ENCODE results near the gene ARHGEF40. TPM values are rescaled to one million over a fixed set of nuclear protein-coding genes. Genes with fewer than 3 reads are reported as not detected.

The ARHGEF40 gene
- total RNA-seq, 1 donor from 2014 or later: not detected

DNA sequence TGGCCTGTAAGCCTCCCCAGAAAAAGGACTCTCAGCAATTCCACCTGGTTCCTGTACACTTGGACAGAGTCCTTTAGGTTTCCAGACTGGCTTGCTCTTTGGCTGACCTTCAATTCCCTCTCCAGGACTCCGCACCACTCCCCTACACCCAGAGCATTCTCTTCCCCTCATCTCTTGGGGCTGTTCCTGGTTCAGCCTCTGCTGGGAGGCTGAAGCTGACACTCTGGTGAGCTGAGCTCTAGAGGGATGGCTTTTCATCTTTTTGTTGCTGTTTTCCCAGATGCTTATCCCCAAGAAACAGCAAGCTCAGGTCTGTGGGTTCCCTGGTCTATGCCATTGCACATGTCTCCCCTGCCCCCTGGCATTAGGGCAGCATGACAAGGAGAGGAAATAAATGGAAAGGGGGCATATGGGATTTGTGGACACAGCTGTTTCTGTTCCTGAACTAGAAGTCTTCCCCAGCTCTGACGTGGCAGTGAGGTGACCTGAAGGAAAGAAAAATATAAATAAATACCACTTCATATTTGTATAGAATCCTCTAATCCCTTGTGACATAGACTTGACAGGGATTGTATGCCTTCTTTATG is 26.6 kb upstream of the ARHGEF40 start:
- H3K36me3 Mint-ChIP-seq (ENCODE audit: low read depth): no peaks in the 10 kb centered on the region
- no peak overlapping the region for H3K4me3 Mint-ChIP-seq
- intact Hi-C loops (cut with micrococcal nuclease): no loop called here
- no peak overlapping the region for H3K27ac Mint-ChIP-seq
- peaks cover 18% of the 10 kb centered on the region for H3K27me3 Mint-ChIP-seq (ENCODE audit: insufficient read depth)
- H3K4me1 Mint-ChIP-seq (ENCODE audit: low read depth): no peaks in the 10 kb centered on the region
- DNase-seq (ENCODE audit: low spot score): no peak
- H3K9me3 Mint-ChIP-seq: no peaks in the 10 kb centered on the region

DNA sequence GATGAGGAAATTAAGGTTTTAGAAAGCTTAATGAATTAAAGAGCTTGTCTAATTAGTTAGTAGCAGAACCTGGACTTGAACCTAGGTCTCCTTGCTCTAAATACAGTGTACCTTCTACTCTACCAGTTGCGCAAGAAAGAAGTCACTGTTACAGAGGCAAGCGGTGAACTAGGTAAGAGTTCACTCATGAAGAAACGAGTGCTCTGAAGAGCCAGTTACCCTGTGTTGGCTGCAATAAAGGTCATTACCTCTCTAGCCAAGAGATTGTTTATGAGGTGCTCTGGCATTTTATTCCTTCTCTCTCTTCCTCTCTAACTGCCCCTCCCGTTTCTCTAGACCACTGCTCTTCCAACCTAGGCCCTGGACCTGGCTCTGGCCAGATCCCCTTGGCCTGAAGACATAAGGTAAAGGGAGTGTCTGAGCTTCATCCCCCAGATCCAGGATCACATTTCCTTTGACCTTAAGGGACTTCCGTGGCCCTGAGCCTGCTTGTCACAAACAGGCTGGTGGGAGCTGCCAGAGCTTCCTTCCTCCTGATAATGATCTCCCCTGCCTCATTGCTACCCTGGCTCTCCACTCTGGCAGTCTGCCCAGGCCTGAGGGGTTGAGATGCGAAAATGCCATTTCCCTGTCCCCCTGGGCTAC is 26.0 kb upstream of the ARHGEF40 start:
- Mint-ChIP-seq H3K9me3 (no peaks in the 10 kb centered on the region), H3K4me3 (no peak overlapping the region), H3K27me3 (ENCODE audit: insufficient read depth) (peaks cover 19% of the 10 kb centered on the region), H3K36me3 (ENCODE audit: low read depth) (no peaks in the 10 kb centered on the region), H3K27ac (no peak overlapping the region), H3K4me1 (ENCODE audit: low read depth) (no peaks in the 10 kb centered on the region)
- intact Hi-C loops (cut with micrococcal nuclease): no loop called here
- DNase-seq (ENCODE audit: low spot score): no peak

- no peaks in the 10 kb centered on the region for H3K9me3 Mint-ChIP-seq
- intact Hi-C loops (cut with micrococcal nuclease): no loop called here
- H3K36me3 Mint-ChIP-seq (ENCODE audit: low read depth): no peaks in the 10 kb centered on the region
Measured at GRCh38 chr14:21047378-21047781, 22.7 kb upstream of the ARHGEF40 start.

GRCh38 chr14:21048638-21049037 is 21.5 kb upstream of the ARHGEF40 start:
- no peak for DNase-seq (ENCODE audit: low spot score)
- H3K36me3 Mint-ChIP-seq (ENCODE audit: low read depth): no peaks in the 10 kb centered on the region
- H3K4me1 Mint-ChIP-seq (ENCODE audit: low read depth): no peaks in the 10 kb centered on the region
- H3K9me3 Mint-ChIP-seq: no peaks in the 10 kb centered on the region
- no peak overlapping the region for H3K27ac Mint-ChIP-seq
- H3K4me3 Mint-ChIP-seq: no peak overlapping the region
- intact Hi-C loops (cut with micrococcal nuclease): no loop called here
- peaks cover 27% of the 10 kb centered on the region for H3K27me3 Mint-ChIP-seq (ENCODE audit: insufficient read depth)

More at GRCh38 chr14:21047378-21047781, 22.7 kb upstream of the ARHGEF40 start:
- Mint-ChIP-seq H3K4me3 (no peak overlapping the region), H3K27ac (no peak overlapping the region), H3K4me1 (ENCODE audit: low read depth) (no peaks in the 10 kb centered on the region), H3K27me3 (ENCODE audit: insufficient read depth) (peaks cover 26% of the 10 kb centered on the region)
- DNase-seq (ENCODE audit: low spot score): no peak

DNA sequence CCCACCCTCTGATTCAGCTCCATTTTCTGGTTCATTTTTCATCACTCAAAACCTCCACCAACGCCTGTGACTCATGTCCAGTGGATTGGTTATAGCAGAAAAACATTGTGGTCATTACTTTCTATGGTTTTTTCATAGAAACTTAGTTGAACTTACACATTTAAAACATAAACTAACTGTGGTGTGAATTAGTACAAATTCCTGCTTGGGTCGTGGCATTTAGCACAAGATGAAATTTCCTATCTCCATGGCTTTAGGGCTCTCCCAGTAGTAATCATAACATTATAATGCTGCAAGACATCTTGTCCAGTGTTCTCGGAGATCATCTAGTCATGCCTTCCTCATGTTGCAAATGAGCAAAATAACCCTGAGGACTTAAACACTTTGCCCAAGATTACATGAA is 20.8 kb upstream of the ARHGEF40 start:
- no peak for DNase-seq (ENCODE audit: low spot score)
- Mint-ChIP-seq H3K4me1 (ENCODE audit: low read depth) (no peaks in the 10 kb centered on the region), H3K27ac (no peak overlapping the region), H3K9me3 (no peaks in the 10 kb centered on the region), H3K36me3 (ENCODE audit: low read depth) (no peaks in the 10 kb centered on the region), H3K4me3 (no peak overlapping the region), H3K27me3 (ENCODE audit: insufficient read depth) (peaks cover 25% of the 10 kb centered on the region)
- intact Hi-C loops (cut with micrococcal nuclease): no loop called here

- Mint-ChIP-seq H3K9me3 (no peaks in the 10 kb centered on the region), H3K36me3 (ENCODE audit: low read depth) (no peaks in the 10 kb centered on the region), H3K27me3 (ENCODE audit: insufficient read depth) (peaks cover 17% of the 10 kb centered on the region), H3K27ac (no peak overlapping the region), H3K4me3 (no peak overlapping the region), H3K4me1 (ENCODE audit: low read depth) (no peaks in the 10 kb centered on the region)
- DNase-seq (ENCODE audit: low spot score): no peak
- intact Hi-C loops (cut with micrococcal nuclease): no loop called here
Measured at GRCh38 chr14:21050597-21050996, 19.5 kb upstream of the ARHGEF40 start.

GRCh38 chr14:21053184-21054122 is 16.7 kb upstream of the ARHGEF40 start:
- H3K4me3 Mint-ChIP-seq: no peak overlapping the region
- H3K36me3 Mint-ChIP-seq (ENCODE audit: low read depth): no peaks in the 10 kb centered on the region
- no peak for DNase-seq (ENCODE audit: low spot score)
- H3K27me3 Mint-ChIP-seq (ENCODE audit: insufficient read depth): peaks cover 20% of the 10 kb centered on the region
- H3K27ac Mint-ChIP-seq: no peak overlapping the region
- H3K9me3 Mint-ChIP-seq: no peaks in the 10 kb centered on the region
- intact Hi-C loops (cut with micrococcal nuclease): no loop called here
- no peaks in the 10 kb centered on the region for H3K4me1 Mint-ChIP-seq (ENCODE audit: low read depth)

DNA sequence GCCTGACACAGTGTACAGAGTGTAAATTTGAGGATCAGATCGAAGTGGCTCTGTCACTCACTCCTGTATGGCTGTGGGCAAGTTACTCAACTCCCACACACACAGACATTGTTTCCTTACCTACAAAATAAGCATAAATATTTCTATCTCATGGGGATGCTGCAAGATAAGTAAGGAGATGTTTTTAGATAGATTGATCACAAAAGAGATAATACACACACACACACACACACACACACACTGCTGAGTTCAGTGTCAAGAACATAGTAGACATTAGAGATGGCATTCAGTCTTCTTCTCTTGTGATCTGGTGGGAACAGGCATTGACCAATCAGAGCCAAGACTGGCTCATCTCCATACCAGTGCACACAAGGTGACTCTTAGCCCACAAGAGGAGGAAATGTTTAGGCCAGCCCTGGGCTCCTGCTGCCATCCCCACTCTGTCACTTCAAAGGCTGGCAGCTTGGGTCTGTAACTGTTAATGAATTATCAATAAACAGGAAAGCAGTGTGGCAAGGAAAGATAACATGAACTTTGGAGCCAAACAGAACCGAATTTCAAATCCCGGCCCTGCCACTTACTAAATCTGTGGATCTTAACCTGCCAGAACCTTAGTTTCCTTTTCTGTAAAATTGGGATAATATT is 15.9 kb upstream of the ARHGEF40 start:
- no peak for DNase-seq (ENCODE audit: low spot score)
- H3K27ac Mint-ChIP-seq: no peak overlapping the region
- intact Hi-C loops (cut with micrococcal nuclease): no loop called here

DNA sequence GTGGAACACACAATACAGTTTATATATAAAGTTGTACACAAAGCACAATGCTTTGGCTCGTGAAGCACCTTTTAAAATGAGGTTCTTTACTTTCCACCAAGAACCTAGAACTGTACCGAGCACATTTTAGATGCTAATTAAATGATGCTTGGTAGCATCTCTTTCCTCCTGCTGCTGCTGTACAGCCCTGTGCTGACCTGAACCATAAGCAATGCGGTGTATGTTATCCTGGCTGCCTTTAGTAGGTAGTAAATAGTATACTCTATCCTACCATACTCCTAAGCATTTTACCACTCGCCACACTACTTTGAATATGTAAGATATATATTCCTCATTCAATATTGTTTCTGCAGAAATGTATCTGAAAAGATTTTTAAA is 15.3 kb upstream of the ARHGEF40 start:
- intact Hi-C loops (cut with micrococcal nuclease): no loop called here
- H3K4me3 Mint-ChIP-seq: no peak overlapping the region
- no peaks in the 10 kb centered on the region for H3K4me1 Mint-ChIP-seq (ENCODE audit: low read depth)
- no peak overlapping the region for H3K27ac Mint-ChIP-seq
- H3K9me3 Mint-ChIP-seq: no peaks in the 10 kb centered on the region
- no peak for DNase-seq (ENCODE audit: low spot score)
- peaks cover 18% of the 10 kb centered on the region for H3K27me3 Mint-ChIP-seq (ENCODE audit: insufficient read depth)
- H3K36me3 Mint-ChIP-seq (ENCODE audit: low read depth): no peaks in the 10 kb centered on the region

More for the DNA sequence above, 15.9 kb upstream of the ARHGEF40 start:
- H3K9me3 Mint-ChIP-seq: no peaks in the 10 kb centered on the region
- H3K36me3 Mint-ChIP-seq (ENCODE audit: low read depth): no peaks in the 10 kb centered on the region
- H3K27me3 Mint-ChIP-seq (ENCODE audit: insufficient read depth): peaks cover 18% of the 10 kb centered on the region
- no peaks in the 10 kb centered on the region for H3K4me1 Mint-ChIP-seq (ENCODE audit: low read depth)
- H3K4me3 Mint-ChIP-seq: no peak overlapping the region

GRCh38 chr14:21055432-21056117 is 14.5 kb upstream of the ARHGEF40 start:
- Mint-ChIP-seq H3K4me3 (no peak overlapping the region), H3K4me1 (ENCODE audit: low read depth) (no peaks in the 10 kb centered on the region), H3K9me3 (no peaks in the 10 kb centered on the region), H3K27ac (no peak overlapping the region), H3K36me3 (ENCODE audit: low read depth) (no peaks in the 10 kb centered on the region), H3K27me3 (ENCODE audit: insufficient read depth) (peaks cover 22% of the 10 kb centered on the region)
- DNase-seq (ENCODE audit: low spot score): no peak
- intact Hi-C loops (cut with micrococcal nuclease): no loop called here

DNA sequence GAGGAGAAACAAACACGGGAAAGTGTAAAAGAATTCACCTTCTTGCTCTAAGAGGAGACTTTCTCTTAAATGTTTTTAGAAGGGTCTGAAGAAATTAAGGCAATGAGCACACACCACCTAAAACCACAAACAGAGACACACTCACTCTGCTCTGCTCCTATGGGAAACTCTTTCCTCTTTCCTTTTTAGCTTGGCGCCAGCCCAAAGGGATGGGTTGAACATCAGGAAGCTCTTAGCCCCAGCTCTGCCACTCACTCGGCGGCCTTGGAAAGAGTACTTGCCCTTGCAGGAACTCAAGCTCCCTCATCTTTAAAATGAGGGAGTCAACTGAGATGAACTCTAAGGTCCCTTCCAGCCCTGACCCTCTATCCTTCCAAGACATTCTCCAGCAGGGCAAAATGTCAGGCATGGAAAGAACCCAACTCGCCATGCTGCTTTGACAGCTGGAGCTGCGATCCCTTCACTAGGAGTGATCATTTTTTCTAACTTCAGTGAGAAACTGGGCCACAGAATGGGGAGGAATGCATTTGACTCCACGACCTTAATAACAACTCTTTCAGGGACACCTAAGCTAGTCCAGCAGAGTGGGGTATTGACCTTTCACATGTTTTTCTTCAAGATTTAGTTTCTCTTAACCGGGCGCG is 13.5 kb upstream of the ARHGEF40 start:
- H3K36me3 Mint-ChIP-seq (ENCODE audit: low read depth): no peaks in the 10 kb centered on the region
- H3K4me3 Mint-ChIP-seq: no peak overlapping the region
- peaks cover 25% of the 10 kb centered on the region for H3K27me3 Mint-ChIP-seq (ENCODE audit: insufficient read depth)
- intact Hi-C loops (cut with micrococcal nuclease): loop anchor here (1.0 kb wide), 1 partner anchor 42 kb away; no protein-coding TSS in a partner anchor
- DNase-seq (ENCODE audit: low spot score): no peak
- no peaks in the 10 kb centered on the region for H3K4me1 Mint-ChIP-seq (ENCODE audit: low read depth)
- H3K27ac Mint-ChIP-seq: no peak overlapping the region
- H3K9me3 Mint-ChIP-seq: no peaks in the 10 kb centered on the region

All from activated T-helper 1 cell treated with anti-CD3 and anti-CD28 coated beads, Interleukin-12 subunit alpha, Interleukin-12 subunit beta, Interleukin-2, Interleukin-4 antibody, amounts not matched to agents 30 ng/mL and 10 ng/mL and 1 ng/mL, durations not matched to agents 14 hours and 24 hours and 36 hours (primary cell).